ENCODE results near the gene UPF1.

Gene UPF1

DNA sequence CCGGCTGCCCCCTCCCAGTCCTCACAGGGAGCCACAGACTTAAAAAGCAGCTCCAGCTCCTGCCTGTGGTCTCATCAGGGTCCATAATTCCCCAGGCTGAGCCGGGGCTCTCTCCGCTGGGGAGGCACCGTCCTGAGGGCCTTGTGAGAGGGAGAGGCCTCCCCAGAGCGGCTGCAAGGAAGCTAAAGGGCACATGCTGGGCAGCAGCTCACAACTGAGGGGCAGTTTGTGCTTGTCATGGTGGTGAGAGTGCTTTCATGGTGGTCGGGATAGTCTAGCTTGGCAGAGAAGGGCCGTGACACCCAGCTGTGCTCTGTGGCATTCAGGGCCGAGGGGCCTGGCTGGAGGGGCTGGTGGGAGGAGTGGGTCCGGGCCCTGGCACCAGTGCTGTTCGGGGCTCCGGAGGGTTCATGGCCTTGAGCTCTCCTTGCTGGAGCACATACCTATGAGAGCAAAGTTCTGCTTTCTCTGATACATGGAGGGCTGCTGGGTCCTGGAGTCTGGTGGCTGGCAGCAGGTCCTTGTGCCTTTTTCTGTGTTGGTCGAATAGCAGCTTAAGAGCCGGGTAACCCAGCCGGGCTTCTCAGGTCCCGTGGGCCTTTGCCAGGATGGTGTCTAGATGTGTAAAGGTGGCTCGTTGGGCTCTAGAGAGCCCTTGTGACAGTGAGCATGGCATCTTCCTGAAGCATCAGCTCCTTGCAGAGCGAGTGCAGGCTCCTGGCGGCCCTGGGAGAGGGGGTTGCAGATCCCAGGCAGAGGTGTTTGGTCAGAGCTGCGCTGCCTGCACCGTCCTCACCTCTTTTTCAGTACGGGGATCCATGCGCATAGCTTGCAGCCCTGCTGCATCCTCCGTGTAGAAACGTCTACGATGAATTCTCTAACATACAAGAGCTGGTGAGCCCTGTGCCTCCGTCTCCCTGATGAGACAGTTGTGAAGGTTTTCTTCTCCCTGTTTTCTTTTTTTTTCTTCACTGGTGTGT, 8.8 kb downstream of the UPF1 start:
- DNase-seq: no peak

DNA sequence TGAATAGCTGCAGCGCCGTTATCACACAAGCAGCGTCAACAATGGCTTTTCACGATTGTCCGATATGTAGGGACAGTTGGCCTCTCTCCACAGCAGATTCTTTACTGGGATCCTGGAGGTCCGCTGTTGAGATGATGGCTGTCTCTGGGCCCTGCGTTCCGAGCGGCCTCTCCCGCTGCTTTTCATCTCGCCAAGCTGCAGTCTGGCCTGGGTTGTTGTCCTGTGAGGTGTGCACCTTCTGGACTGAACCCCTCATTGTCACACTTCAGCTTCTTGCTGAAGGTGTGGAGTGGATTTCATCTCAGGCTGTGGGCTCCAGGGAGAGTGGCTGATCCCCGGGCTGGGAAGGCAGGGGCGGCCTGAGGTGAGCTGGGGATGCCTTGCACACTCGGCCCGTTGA, 9.6 kb downstream of the UPF1 start:
- no peak for DNase-seq

DNA sequence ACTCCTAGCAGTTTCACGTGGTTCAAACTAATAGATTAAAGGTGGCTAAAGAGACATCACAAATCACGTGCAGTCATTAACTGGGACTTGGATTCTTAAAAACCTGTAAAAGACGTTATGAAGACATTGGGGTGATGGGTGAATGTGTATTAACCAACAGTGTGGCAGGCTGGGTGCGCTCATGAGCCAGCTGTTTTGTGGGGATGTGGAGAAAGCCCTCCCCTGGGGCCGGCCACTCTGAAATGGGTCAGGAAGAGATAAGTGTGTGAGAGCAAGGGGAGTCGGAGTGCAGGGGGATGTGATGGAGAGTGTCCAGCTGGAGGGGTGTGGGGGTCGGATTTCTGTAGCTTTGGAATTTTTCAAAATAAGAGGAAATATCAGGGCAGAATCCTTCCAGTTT, 10.4 kb downstream of the UPF1 start:
- DNase-seq: no peak

DNA sequence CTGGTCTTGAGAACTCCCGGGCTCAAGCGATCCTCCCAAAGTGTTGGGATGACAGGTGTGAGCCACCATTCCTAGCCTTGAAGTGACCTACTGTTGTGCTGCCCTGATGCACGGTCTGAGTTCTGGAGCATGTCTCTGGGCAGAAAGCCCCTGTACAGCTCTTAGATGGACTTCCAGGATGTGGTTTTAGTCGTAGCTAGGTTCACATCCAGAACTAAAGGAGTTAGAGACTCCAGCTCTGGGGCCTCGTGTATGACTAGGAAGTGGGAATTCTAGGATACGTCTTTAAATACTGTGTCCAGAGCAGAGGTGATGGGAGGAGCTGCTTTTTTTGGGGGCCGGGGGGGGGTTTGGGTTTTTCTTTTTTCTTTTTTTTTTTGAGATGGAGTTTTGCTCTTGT, 12.2 kb downstream of the UPF1 start:
- no peak for DNase-seq

DNA sequence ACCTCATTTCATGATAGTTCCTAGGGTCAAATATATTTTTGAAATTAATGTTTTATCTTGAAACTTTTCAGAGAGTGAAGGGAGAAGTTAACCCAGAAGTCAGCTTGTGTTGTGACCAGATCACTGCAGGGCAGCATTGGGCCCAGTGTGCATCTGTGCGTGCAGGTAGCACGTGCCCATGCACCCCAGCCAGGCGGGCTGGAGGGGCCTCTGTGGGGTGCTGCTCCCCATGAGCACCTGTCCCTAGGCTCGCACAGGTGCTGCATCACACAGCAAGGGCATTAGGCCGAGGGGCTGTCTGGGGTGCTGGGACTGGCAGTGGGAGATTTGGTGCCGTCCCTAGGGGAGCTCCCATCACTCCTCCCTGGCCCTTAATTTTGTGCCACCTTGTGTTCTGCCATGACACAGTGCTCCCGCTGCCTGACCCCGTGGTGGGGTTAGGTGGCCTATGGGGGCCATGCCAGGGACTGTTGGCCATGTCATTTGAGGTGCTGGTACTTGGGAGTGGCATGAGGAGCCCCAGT, 13.1 kb downstream of the UPF1 start:
- DNase-seq: no peak

DNA sequence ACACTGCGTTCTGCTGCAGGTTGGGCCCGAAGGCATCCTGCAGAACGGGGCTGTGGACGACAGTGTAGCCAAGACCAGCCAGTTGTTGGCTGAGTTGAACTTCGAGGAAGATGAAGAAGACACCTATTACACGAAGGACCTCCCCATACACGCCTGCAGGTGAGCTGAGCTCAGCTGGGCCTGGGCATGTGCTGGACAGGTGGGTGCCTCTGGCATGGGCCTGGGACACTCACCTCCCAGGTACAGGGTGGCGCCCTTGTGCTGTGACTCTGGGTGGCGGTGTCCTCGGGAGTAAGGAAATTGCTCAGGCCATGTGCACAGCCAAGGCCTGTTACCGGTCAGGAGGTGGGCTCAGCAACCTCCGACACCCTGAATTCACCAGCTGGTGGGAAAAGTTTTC, 14.2 kb downstream of the UPF1 start:
- DNase-seq: no peak

DNA sequence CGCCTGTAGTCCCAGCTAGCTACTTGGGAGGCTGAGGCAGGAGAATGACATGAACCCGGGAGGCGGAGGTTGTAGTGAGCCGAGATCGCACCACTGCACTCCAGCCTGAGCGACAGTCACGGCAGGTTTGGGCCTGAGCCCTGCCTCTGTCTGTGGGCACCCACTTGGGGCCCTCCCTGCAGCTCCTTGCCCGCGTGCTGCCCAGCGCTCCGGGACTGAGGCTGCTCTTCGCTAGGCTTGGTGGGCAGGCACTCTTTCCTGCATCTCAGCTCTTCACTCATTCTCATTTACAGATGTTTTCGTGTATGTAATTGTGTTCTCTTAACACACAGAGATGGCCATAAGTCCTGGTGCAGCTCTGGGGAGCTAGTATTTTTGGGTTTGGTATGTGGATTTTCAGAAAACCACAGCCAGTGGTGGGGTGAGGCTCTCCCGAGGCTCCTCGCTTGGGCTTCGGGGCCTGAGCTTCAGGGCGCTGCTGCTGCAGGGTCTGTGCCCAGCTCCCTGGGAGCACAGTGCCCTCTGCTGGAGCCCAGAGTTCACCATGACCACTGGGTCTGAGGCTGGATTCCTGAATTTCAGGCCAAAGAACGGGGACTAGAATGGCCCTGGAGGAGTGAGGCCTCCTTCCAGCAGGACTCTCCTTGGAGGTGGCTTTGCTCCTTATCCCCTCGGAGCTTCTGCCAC, 15.2 kb downstream of the UPF1 start:
- DNase-seq: peak; percentile 79

DNA sequence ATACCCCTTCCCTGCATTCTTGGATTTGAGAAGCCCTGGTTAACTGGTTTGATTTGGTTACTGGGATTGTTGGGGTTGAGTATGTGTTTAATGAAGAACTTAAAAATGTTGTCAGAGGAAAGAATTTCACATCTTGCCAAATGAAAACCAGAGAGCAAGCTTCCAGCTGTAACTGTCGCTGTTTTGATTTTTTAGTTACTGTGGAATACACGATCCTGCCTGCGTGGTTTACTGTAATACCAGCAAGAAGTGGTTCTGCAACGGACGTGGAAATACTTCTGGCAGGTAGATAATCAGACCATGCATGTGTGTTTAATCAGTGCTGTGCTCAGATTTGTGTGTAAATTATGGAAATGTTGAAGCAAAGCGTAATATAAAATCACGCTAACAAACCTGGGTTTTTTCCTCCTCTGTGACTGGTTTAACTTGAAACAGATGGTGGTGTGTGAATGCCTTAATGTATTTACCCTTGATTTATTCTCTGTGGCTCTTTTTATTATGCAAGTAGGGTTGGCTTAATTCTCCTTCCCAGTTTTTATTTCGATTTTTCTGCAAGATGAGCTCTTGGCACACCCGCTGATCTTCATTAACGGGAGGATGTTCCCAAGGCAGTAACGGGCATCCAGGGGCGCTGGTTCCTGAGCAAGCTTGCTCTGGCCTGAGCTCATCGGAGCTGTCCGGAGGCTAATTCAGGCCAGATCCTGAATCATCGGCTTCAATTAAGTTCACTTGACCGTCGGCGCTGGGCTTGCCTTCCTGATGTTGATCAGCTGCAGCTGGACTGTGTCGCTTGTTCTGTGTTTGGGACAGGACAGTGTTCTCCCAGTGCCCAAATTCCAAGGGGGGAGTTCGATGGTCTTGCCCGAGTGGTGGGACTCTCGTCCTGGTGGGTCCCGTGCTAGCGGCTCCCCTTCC, 16.0 kb downstream of the UPF1 start:
- no peak for DNase-seq

DNA sequence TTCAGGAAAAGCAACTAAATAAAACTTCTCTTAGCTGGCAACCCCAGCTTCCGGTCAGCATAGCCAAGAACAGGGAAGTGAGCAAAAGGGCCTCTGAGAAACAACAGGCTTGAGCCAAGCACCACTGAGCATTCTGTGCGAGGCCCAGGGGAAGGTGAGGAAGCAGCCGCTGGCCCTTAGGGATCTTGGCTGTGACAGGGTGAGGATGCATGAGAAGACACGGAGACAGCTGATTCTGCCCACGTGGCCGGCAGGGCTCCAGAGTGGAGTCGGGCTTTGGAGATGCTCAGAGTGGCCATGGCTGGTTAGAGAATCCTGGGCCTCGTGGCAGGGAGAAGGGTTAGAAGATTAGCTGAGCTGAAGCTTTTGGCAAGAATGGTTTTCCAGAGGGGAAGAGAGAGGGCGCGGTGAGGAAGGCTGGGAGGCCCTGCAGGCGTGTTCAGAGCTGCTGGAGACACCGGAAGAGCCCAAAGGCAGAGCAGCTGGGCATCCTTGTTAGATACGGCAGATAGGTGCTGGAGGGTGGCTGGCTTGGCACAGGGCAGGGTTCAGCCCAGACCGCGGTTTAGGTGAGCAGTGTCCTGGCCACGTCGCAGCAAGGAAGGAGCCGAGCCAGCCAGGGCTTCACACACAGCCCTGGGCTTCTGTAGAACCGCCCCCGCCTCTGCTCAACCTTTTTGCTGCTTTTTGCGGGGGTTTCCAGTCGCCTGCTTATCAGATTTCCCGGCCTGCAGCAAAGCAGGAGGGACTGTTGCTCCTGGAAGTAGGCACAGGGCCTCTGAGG, 17.3 kb downstream of the UPF1 start:
- no peak for DNase-seq

DNA sequence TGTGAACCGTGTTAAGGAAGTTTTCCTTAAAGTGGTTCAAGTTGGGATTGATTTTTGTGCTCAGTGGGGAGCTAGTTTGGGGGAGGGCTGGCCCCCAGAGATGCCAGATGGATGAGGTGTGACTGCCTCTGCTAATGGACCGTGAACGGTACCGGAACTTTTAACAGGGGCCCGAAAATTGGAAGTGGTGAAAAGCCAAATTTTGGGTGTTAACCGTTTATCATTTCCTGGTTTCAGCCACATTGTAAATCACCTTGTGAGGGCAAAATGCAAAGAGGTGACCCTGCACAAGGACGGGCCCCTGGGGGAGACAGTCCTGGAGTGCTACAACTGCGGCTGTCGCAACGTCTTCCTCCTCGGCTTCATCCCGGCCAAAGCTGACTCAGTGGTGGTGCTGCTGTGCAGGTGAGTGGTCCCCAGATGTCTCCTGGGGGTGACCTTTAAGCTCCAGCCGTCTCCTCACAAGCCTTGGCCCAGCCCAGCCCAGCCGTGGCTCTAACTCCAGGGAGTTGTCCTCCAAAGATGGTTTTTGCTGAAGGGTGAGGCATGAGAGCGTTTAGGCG, 18.2 kb downstream of the UPF1 start:
- no peak for DNase-seq

DNA sequence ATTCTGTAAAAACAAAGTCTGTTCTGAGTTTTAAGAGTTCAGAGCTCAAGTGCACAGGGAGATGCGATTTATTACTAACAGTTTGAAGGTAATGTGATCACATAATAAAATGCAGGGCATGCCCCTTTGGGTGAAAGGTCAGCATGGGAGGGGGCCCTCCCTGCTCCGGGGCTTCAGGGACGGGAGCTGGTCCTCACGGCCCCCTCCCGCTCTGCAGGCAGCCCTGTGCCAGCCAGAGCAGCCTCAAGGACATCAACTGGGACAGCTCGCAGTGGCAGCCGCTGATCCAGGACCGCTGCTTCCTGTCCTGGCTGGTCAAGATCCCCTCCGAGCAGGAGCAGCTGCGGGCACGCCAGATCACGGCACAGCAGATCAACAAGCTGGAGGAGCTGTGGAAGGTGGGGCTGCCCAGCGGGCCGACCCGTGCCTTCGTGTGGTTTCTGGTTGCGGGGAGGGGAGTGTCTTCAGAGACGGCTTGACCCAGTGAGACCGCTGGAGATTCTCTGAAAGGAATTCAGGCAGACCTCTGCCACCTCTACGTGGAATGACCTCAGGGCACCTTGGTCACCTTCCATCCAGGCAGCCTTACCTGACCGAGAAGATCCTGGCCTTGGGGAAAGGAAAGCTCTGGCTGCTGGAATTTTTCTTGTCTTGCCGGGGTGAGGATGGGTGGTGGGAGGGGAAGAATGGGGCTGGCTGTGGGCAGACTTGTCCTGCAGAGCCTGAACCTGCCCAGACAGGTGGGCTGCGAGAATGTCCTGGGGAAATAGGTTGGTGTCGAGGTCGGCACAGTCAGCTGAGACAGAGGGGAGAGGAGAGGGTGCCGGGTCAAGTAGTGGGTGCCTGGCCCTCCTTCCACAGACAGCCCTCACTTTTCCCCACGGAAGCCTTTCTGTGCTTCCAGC, 19.0 kb downstream of the UPF1 start:
- no peak for DNase-seq

DNA sequence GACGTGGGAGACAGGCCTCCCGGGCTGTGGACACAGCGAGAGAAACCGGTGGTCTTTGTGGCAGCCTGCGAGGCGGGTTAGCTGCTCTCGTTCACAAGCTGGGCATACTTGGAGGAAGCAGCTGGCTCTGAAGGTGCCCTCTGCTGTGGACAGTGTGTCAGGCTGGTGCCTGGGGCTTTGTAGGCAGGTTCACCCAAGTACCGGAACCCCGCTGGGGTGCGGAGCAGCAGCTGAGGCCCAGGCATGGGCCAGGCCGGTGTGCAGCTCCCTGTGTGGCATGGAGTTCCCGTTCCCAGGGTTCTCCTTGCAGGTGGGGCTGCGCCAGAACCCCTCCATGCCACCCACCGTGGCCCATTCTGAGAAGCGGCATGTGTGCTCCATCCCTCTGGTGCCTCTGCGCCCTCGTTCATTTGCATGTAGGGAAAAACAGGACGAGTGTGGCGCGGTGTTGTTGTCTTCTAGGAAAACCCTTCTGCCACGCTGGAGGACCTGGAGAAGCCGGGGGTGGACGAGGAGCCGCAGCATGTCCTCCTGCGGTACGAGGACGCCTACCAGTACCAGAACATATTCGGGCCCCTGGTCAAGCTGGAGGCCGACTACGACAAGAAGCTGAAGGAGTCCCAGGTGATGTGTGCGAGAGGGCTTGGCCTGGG, 20.0 kb downstream of the UPF1 start:
- DNase-seq: no peak

DNA sequence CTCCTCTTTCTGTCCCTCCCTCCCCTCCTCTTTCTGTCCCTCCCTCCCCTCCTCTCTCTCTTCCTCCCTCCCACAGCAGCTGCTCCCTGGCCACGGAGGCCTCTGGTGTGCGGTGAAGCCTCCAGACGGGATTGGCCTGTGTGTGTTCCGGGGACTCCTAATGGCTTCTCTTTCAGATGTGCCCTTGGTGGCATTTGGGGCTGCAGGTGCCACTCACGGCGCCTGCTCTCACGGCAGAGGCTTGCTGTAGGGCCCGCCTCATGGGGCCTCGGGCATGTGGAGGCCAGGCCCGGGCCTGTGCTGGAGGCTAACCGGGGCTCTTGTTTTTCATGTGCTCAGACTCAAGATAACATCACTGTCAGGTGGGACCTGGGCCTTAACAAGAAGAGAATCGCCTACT, 20.9 kb downstream of the UPF1 start:
- no peak for DNase-seq

DNA sequence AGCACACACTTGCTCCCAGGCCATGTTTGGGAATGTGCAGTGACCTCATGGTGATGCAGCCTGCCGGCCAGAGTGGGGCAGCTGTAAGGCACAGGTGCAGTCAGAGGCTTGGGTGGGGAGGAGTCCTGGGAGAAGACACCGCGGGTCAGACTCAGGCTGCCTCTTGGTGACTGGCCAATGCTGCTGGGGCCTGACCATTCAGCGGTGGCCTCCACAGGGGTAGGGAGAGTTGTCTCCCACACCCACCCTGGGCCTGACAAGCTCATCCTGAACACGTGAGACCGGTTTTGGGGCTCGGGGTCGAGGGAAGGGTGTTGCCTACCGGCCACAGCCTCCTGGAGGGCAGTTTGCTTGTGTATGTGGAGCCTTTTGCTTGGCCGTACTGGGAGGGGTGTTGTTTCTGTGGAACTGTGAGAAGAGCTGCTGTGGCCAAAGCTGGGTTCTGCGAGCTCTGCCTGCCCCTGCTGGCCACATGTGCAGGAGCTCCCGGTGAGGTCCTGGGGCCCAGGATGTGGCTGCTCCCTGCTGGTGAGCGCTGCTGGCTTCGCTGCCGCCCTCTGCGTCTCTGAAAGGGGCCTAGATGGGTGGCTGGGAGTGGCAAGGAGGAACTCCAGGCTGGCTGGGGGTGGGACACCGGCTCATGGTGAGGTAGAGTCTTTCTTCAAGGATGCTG, 22.1 kb downstream of the UPF1 start:
- DNase-seq: no peak

DNA sequence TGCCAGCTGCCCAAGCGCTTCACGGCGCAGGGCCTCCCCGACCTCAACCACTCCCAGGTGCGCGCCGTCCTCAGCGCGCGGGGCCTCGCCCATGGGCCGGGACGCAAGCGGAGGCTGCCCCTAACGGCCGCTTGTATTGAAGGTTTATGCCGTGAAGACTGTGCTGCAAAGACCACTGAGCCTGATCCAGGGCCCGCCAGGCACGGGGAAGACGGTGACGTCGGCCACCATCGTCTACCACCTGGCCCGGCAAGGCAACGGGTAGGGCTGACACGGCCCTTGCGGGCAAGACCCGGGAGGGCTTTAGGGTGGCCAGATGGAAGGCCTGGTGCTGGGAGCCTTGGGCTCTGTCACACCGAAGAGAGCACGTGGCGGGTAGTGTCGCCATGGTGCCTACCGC, 23.2 kb downstream of the UPF1 start:
- DNase-seq: no peak

DNA sequence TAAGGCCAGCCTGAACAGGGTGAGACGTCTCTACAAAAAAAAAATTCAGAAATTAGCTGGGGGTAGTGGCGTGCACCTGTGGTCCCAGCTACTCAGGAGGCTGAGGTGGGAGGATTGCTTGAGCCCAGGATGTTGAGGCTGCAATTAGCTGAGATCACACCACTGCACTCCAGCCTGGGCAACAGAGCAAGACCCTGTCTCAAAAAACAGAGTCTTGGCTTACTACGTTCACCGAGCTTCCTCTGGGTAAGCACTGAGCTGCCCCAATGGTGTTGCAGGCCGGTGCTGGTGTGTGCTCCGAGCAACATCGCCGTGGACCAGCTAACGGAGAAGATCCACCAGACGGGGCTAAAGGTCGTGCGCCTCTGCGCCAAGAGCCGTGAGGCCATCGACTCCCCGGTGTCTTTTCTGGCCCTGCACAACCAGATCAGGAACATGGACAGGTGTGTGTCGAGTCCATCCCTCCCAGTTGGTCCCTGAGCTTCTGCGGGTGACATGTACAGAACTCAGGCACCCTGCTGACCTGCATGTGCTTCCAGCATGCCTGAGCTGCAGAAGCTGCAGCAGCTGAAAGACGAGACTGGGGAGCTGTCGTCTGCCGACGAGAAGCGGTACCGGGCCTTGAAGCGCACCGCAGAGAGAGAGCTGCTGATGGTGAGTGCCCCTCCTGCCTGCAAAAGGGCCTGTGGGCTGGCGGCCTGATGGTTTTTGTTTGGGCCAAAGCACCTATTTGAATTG, 24.1 kb downstream of the UPF1 start:
- no peak for DNase-seq

DNA sequence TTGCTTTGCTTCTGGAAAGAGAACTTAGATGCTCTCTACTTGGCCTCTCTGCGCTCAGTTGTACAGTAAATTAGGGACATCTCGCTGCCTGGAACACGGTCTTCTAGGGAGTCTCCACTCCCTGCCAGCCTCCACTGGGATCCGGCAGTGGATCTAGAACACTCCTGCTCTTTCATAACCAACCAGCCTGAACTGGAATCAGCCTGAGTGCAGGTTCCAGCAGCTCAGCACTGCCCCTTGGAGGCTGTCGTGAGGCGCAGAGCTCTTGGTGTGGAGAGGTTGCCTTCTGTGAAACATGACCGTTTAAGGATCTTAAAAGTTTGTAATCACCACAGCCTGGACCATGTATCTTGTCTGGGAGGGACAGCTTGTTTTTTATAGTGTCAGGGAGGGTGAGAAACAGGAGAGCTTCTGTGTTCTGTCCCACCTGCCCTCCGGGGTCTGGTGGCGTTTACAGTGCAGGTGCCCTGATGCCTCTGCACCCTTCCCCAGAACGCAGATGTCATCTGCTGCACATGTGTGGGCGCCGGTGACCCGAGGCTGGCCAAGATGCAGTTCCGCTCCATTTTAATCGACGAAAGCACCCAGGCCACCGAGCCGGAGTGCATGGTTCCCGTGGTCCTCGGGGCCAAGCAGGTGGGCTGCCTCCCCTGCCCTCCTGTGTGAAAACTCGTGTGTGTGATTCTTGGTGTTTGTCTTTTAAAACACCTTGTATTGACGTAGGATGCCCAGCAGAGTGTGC, 24.8 kb downstream of the UPF1 start:
- peak; percentile 64 for DNase-seq

DNA sequence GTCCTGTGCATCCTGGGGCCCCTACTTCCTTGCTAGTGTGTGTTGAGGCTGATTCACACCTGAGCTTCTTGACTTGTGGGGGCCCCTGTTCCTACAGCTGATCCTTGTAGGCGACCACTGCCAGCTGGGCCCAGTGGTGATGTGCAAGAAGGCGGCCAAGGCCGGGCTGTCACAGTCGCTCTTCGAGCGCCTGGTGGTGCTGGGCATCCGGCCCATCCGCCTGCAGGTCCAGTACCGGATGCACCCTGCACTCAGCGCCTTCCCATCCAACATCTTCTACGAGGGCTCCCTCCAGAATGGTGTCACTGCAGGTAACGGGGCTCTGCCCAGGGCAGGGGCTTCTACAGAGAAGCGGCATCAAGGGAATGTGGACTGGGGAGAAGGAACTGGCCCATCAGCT, 25.5 kb downstream of the UPF1 start:
- no peak for DNase-seq

Measured in DMS53 (cell line).